HG02571 (cell line): ENCODE data around the gene RIN3.
"Not testable (repeated sequence)": the region's sequence is repeated elsewhere in the genome, so short reads cannot be mapped to it uniquely, and the experiment has no call there.

Experiments used
- ATAC-seq: cut with Tn5 transposase; IDR thresholded peaks from one replicate; pipeline ENCODE4 v1.9.1; 2021; ENCODE audit warnings: mild to moderate bottlenecking, moderate library complexity; ENCODE audit not compliant: unreplicated experiment

The RIN3 gene

DNA sequence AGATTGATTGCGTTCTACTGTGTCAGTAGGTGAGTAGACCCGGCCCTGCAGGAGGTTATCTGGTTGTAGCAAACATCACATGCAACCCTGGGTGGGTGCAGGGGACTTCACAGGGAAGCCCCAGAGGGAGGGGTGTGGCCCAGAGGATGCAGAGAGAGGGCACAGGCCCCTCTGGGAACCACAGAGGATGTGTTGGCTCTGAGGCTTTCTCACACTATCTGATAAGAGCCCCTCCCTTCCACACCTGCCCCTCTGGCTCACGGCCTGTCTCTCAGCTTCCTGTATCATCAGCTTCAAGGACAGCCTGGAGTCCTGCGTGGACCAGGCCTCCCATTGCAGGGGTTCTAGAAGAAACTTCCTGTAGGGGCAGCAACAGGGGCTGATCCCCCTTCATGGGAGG lies 101.9 kb downstream of the RIN3 start:
- ATAC-seq: peak; percentile 59

DNA sequence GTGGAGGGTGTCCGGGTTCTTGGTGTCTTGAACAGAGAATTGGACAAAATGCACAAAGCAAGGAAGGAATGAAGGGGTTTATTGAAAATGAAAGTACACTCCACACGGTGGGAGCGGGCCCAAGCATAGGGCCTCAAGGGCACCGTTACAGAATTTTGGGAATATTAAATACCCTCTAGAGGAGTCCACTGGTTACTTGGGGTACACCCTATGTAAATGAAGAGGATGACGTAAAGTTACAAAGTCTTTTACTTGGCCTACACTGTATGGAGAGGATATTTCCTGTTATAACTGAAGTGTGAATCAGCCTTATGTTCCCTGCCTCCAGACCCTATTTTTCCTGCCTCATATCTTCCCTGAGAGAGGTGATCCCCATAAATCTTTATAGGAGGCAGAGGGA lies 102.6 kb downstream of the RIN3 start:
- ATAC-seq: no peak

DNA sequence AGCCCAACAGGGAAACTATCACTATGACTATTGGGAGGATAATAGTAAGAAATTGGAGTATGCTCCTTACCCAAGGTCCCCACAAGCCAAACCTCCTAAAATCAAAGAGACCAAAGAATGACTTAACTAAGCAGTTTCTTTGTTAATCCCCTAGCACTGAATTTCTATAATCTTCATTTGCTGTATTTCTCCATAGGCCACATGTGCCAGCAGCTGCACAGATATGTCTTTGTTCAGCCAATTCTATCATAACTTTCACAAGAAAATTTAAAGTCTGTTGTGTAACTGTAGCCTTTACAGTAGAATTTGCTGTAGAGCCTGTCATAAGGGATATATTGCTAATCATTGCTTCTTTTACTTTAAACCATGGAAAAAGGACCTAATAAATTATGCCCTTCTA lies 104.0 kb downstream of the RIN3 start:
- ATAC-seq: no peak

DNA sequence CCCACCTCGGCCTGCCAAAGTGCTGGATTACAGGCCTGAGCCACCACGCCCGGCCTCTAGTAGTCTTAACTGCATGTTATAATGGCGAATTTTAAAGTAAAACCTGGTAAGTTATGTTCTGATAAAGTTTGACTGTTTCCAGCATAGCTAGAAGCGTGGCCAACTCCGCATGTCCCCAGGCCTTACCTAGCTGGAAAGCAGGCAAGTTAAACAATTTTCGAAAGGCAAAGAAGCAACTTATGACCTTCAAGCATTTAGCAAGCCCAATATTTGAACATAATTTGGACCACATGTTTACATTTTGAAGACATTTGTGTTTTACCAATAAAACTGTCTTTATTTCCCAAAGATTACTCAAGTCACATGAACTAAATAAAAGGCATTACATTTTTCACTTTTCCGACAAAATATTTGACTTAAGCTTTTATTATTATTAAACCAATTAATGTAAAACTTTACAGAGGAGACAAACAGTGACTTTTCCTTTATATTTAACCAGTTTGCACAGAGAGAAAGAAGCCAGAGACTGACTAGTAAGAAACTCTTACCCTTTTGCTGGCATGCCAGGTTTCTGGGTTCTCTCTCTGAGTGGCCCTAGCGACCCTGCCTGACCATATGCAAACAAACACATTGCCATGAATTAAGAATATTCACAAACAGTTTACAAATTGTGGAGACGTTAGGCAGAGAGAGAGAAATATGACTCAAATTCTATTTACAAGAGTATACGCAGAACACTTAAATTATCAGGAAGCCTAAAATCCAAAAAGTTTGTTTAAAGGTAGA lies 106.3 kb downstream of the RIN3 start:
- ATAC-seq: no peak

DNA sequence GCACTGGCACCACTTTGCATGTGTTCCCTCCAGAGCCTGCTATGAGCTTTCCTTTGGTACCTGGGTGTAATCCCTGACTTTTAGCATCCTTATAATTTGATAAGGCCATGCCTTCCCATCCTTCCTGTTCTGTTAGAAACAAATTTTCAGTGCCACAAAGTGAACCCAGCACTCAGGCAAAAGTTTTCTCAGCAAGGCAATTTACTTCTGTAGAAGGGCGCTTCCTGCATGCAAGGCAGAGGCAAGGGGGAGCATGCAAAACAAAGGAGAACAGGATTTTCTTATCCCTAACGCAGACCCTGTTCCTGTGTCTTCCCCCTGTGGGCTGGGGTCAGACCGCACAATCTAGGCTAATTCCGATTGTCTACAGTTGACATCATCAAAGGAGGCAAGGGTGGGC lies 108.7 kb downstream of the RIN3 start:
- no peak for ATAC-seq

DNA sequence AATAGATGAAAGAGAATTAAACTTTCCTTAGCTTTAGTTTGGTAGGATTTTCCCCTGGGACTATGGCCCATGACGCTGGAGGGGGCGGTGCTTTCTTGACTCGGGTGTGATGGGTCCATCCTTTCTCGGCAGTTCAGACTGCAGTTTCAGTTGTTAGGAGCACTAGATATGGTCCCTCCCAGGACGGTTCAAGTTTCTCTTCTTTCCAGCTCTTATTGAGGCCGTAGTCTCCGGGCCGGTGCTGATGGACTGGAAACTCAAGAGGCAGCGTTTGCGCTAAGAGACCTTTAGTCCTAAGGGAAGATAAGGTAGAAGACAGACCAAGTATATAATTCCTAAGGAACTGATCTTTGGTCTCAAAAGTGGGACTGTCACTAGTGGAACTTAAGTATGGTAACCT lies 111.2 kb downstream of the RIN3 start:
- ATAC-seq: no peak

DNA sequence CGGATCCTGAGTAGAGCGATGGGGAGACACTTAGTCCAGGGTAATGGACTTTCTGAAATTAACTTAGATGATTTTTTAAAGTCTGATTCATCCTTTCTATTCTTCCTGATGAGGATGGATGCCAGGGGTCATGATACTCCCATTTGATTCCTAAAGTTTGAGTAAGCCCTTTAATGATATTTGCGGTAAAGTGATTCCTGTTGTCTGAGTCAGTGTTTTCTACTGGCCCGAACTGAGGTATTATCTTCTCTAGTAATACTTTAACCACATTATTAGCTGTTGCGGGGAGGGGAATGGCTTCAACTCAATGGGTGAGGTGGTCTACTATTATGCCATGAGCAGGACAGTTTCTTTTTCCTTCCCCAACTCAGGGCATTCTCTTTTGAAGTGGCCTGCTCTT lies 111.6 kb downstream of the RIN3 start:
- no peak for ATAC-seq

DNA sequence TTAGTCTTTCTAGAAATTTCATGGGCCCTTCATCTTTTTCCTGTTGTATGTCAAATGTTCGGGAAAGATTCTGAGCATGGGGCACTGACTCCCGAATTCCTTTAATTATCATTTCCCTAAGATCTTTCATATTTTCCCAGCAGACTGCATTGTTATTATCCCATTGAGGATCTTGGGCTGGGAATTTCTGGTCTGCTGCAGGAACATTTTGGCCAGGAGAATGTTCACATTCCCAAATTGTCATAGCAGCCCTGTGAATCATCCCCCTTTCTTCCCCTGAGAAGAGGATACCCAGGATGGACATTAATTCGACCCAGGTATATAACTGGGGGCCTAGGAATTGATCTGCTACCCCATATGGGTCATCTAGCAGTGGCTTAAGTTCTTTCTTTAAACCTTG lies 112.5 kb downstream of the RIN3 start:
- ATAC-seq: no peak

DNA sequence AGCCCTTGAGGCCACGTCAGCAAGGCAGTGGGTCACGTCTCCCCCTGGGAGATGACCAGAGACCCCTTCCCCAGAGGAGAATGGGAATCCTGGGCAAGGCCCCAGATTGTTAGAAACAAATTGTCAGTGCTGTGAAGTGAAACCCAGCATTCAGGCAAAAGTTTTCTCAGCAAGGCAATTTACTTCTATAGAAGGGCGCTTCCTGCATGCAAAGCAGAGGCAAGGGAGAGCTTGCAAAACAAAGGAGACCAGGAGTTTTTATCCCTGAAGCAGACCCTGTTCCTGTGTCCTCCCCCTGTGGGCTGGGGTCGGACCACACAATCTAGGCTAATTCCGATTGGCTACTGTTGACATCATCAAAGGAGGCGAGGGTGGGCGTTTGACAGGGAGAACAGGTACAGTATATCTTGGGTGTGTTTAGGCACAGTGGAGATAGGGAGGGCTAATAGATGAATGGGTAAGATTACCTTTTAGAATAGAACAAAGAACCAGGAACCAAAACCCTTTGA lies 114.2 kb downstream of the RIN3 start:
- ATAC-seq: no peak

DNA sequence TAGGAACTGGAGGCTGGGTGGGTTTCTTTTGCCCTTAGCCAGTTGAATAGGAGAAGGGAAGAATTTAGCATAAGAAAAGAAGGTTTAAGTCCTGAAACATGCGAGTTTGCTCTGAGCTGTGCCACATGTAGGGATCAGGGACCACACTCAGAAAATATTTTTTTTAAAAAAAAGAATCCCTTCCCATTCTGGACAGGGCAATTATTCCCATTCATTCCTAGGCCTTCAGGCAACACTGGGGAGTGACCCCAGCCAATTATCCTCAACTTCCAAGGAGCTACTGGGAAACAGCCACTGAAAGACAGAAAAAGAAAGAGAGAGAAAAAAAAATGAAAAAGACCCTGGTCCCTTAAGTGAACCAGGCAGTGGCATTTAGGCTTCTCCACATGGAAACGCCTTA lies 115.1 kb downstream of the RIN3 start:
- ATAC-seq: no peak

DNA sequence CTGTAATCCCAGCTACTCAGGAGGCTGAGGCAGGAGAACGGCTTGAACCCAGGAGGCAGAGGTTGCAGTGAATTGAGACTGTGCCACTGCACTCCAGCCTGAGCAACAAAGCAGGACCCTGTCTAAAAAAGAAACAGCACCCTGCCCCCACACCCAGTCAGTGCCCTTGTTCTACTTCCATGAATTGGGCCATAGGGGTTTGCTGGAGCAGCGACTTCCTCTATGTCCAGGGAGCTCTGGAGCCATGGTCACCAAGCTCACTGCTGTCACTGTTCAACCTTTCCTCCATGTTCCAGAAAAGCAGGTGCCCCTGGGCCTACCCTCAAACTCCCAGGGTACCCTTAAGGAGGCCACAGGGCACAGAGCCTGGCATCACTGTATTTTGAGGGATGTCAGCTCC lies 116.8 kb downstream of the RIN3 start:
- ATAC-seq: no peak

DNA sequence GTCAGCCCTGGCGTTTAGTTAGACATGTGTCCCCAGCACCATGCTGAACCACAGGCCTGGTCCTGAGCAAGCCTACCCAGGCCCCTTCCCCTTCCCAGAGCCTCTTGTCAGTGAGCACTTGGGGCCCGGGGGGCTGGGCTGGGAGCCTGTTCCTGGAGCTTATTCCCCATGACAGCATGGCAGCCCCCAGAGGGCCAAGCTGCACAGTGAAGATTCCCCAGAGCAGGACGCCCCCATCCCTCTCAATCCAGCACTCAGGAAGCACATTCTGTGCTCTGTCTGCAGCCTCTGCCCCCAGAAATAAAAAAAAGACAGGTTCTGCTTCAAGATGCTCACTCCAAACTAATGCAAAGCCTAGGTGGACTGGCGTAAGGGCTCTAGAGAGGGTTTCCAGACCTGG lies 117.5 kb downstream of the RIN3 start:
- no peak for ATAC-seq

DNA sequence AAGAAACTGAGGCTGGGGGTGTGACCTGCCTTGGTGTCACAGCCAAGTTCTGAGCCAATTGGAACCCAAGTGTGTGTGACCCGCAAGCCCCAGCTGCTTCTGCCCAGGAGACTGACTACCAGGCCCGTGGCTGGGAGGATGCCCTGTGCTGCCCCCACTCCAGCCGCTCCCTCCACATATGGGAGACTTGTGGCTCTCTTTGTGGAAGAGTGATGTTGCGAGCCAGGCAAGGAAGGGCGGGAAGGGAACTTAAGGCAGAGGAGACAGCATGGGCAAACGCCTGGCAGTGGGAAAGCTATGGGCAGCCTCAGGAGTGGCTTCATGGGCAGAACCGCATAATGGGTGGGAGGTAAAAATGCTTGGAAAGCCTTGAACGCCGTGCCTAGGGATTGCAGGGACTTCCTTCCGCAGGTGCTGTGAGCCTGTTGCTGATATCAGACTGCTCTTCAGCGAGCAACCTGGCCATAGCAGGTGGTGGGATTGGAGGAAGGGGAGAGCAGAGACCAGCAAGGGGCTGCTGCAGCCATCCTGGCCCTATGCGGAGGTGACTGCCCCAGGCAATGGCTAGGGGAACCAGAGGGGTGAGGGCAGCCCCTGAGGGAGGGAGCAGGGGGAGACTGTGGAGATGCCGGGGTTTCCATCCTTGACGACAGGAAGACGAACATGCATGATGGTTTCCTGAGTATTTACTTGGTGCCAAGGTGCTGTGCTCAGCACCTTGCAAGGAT lies 119.1 kb downstream of the RIN3 start:
- ATAC-seq: no peak

DNA sequence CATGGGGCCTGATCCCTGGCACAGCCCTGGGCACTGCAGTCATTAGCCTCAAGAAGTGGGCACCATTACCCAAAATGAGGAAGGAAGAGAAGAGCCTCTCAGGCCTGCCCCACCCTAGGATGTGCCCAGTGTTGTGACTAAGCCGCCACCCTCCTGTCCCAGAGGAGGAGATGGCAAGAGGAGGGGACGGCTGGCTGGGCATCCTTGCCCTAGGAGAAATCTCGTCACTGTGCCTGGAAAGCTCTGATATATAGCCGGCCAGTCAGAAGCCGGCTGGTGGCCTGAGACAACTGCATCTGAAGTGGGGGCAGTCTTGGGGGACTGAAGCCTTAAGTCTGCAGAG lies 119.7 kb downstream of the RIN3 start:
- no peak for ATAC-seq

DNA sequence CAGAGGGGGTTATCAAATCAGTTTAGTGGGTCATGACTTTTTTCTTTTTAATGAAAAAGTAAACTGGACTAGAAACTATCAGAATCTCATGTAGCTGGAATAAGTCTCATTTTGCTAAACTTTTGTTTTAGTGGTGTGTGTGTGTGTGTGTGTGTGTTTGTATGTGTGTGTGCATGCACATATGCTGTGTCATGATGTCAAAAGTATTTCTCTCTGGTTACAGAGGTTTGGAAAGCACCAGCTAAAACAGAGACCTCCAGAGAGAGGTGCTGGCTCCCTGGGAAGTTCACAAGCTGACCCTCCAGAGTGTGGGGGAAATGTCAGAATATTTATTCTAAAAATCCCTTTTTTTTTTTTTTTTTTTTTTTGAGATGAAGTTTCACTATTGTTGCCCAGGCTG lies 120.1 kb downstream of the RIN3 start:
- no peak for ATAC-seq

DNA sequence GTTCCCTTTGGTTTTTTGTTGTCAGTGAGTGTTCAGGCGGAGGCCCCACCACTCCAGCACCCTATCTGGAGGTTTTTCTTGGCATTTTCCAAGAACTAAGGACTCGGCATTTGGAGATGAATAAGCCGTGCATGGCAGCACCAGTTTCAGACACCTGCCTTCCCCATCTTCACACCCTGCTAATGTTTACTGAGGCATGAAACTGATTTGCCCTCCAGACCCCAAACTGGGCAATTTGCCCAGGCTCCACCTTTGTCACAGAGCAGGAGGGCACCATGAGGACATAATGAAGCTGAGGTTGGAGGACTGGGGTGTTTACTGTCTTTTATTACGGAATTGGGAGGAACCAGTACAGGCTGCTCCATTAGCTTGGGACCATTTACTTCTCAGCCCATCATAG lies 121.5 kb downstream of the RIN3 start:
- ATAC-seq: no peak

DNA sequence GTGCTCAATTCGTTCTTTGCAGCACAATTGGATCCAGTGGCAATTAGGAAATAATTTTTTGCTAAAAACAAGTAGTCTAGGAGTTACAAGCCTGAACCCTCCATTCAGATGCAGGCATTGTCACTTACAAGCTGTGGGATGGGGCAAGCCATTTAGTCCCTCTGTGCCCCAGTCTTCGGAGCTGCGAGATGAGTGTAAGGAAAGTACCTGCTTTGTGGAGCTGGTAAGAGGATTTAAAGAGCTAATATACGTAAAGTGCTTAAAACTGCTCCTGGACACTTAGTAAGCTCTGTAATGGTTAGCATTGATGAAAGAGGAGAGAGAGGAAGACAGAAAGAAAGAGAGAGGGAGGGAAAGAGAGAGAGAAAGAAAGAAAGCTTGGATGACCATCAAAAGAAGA lies 122.3 kb downstream of the RIN3 start:
- no peak for ATAC-seq

DNA sequence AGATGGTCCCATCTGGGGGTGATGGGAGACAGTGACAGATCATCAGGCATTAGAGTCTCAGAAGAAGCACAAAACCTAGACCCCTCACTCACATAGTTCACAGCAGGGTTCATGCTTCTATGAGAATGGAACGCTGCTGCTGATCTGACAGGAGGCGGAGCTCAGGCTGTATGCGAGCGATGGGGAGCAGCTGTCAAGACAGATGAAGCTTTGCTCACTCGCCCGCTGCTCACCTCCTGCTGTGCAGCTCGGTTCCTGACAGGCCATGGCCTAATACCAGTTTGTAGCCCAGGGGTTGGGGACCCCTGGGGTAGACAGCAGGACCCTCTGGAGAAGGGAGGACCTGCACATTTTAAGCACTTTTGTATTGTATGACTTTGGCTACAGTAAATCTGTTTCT lies 123.6 kb downstream of the RIN3 start:
- no peak for ATAC-seq

DNA sequence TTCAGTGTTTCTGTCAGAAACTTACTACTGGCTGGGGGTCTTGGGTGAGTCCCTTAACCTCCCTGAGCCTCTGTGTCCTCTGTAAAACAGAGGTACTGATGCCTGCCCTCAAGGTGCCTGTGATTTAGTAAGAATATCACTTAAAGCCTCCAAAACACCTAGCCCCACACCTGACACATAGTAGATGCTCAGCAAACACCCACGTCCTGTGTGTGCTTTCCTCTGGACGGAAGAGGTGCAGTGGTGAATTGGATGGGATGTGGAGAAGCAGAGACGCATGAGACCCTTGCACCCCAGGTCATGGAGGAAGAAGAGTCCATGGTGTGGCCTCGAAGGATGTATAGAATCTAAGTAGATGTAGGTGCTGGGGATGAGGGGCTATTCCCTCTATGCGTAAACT lies 124.3 kb downstream of the RIN3 start:
- ATAC-seq: no peak

DNA sequence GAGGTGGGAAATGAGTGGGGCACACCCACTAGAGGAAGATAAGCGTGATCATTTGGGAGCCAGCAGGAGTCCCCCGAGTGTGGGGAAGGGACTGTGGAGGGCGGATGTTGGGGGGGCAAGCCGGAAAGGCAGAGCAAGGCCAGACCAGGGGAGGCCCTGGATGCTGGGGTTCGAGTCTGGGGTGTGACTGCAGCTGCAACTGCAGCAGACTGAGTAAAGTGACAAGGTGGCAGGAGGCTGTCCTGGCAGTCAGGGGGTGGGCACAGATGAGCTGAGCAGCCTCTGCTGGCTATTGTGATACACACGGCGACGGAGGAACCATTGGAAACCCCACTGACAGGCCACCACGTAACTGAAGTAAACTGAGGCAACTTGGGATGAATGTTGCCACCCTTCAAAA lies 124.7 kb downstream of the RIN3 start:
- no peak for ATAC-seq

DNA sequence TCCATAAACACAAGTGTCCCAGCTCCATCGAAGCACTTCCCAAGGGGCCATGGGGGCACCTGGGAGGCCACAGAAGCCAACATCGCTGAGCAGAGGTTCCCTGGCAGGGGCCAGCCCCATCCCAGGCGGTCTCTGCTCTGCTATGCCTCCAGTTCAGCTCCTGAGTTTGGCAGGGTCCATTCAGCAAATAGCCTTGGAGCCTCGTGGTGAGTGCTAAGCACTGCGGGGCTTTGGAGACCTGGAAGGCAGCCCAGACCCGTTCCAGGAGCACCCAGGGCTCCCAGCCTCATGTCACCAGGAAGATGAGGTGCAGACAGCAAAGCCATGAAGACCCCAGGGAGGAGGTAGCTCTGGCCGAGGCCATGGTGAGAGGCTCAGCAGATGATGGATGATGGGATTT lies 125.3 kb downstream of the RIN3 start:
- ATAC-seq: no peak

DNA sequence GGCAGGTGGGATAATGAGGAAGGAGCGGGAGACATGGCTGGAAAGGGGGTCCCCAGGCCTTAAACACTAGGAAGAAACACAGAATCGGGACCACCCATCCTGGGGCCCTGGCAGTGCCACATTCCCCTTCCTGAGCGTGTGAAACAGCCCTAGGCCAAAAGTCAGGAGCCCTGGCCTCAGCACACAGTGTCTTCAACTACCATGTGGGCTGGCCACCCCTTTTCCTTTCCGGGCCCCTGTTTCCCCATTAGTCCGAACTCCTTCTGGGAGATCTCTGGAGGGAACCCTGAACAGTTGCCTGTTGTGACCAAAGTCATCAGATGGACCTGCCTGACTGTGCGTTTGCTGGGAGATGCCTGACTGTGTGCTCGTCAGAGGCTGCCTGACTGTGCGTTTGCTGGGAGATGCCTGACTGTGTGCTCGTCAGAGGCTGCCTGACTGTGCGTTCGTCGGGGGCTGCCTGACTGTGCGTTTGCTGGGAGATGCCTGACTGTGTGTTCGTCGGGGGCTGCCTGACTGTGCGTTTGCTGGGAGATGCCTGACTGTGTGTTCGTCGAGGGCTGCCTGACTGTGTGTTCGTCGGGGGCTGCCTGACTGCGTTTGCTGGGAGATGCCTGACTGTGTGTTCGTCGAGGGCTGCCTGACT lies 126.0 kb downstream of the RIN3 start:
- ATAC-seq: not testable (repeated sequence)
